Glomerular visceral epithelial cell (primary cell): ENCODE results near the gene CEP41.

Source experiments
- DNase-seq: peaks from one replicate; pipeline ENCODE4 v3.0.0-alpha.2; 2016; ENCODE audit errors: extremely low spot score

The CEP41 gene

GRCh38 chr7:130418306-130418705 is 22.5 kb downstream of the CEP41 start:
- DNase-seq, result no peak

DNA sequence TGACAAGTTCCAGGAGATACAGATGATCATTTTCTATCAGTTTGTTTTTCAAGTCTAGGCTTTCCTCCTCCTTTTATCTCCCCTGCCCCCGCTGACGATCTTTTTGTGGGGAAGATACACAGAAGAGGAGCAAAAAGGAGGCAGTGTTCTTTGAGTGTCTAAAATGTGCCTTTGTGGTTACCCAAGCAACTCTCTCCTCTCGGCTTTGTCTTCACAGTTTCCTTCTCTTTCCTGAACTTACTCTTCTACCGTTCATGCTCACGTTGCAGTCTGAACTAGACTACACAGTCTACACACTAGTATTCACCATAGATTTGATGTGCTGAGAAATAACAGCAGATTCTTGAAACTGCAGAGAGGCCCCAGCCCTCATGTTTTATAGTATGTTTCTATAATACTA is 23.6 kb downstream of the CEP41 start:
- DNase-seq, result no peak

- DNase-seq, result no peak
These were observed 25.8 kb downstream of the CEP41 start for GRCh38 chr7:130415006-130415405.

GRCh38 chr7:130413201-130413600 is 27.6 kb downstream of the CEP41 start:
- DNase-seq, result no peak

- DNase-seq, result no peak
These were observed 29.8 kb downstream of the CEP41 start for GRCh38 chr7:130410868-130411541.

DNA sequence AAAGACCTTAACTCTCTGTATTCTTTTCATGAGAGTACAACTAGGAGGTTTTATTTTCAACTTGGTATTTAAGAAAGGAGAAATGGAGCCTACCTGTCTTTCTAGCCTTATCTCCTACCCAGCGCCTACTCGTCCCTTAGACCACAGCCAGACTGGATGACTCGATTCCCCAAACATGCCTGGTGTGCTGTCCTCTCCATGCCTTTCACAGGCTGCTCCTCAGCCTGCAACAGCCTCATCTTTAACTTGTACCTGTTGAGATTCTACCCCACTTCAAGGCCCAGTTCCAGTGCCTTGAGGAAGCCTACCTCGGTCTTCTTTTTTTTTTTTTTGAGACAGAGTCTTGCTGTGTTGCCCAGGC is 31.1 kb downstream of the CEP41 start:
- DNase-seq, result no peak

DNA sequence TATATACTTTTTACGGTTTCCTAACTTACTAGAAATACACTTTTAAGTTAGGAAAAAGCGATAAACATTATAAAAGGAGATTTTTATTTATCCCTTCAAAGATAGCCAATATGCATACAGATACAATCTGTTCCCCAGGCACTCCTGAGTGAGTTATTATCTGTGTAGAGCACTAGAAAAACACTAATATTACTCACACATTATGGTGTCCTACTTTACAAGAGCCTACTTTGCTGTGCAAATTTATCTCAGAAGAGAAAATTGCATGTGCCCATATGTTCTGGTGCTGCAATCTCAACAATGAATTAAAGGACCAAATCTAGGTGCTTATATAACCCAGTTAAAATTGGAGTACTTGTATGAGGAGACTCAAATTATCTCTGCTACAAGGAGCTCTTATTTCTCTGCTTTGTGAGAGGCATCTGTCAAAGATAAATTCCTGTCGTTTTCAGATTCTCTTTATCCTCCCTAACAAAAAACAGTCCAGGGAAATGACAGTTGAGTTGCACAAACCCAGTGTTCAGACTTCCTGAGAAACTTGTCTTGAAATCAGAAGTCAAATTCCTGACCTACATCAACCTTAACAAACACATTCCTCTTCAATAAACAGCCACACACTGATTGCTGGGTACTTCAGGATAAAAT is 31.6 kb downstream of the CEP41 start:
- no peak for DNase-seq

DNA sequence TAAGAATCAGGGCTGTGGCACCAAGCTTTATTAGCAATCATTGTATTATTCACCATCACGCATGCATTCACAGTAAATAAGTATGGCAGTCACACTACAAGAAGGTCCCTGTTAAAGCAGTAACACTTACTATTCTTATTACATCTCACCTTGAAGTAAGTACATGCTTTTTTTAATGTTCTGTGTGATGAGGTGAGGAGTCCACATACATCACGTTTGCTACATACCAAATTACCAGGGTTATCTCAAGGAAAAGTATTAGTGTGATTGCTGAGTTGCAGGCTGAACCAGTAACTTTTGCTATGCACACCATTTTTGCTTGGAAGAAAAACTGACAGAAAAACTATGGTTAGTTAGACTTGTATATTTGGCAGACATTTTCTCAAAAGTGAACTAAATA is 35.8 kb downstream of the CEP41 start:
- no peak for DNase-seq

GRCh38 chr7:130401578-130401977 is 39.2 kb downstream of the CEP41 start:
- DNase-seq, result no peak

DNA sequence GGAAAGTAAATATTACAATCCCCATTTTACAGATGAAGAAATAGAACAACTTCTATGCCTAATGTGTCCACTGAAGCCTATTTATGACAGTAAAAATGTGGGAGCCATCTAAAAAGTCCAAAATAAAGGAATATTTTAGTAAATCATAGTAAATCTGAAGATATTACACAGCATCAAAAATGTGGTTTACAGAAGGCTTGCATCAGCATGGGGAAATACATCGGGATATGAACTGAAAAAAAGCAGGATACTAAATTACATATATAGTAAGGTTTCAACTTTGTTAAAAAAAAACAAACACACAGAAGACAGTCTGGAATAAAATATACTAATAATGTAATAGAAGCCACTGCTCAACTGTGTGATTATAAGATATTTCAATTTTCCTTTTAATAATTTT is 39.7 kb downstream of the CEP41 start:
- DNase-seq, result no peak

DNA sequence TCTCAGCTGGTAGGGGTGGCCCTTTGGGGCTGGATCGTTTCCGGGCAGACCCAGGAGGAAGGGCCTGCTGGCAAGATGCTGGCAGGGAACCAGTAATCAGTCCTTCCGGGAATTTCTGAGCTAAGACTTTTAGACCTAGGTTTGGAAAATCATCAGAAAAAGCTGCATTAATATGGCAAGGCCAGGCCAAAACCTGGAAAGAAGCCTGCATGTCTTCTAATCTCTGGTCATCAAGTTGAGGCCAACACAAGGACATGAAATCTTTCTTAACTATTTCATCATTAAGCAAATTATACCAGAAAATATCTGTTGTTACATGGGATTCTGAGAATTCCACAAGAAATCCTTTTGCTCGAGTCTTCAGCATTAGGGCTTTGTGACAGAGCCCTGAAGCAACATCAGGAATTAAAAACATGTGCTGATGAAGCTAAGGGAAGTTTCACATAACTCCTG is 40.7 kb downstream of the CEP41 start:
- no peak for DNase-seq

DNA sequence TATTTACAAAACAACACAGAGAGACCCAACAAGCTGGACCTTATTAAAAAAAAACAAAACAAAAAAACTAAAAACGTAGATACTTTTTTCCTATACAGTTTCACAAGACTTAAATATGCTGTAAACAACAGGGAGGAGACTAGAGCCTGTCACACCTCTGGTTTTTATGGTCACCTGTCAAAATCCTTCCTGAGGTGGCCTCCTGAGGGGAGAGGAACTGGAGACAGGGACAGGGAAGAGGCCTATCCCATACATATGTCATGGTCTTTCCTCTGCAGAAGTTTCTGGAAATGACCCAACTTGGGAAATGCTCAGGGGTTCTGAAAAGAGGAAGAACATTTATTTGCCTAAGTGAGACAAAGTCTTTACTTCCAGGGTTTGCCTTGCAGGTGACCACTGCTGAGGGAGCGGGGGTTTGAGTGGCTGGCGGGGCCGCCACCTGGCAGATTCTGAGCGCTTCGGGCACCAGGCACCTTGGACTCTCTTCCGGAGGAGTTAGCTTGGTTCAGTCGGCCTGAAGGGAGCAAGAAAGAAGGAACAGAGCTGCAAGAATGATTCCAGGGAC is 42.2 kb downstream of the CEP41 start:
- no peak for DNase-seq

DNA sequence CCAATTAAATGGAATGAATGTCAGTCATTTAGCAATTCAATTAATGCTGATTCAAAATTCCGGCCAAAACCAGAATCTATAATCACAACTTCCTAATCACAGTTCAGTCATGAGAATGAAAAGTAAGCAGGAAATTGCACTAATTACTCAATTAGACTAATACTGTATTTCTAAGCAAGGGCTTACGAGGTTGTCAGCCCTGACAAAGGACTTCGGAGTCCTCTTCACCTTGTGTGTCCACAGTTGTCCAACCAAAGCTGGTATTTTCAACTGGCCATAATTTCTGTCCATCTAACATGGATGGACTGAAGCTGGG is 43.1 kb downstream of the CEP41 start:
- DNase-seq, result no peak

GRCh38 chr7:130397051-130397757 is 43.6 kb downstream of the CEP41 start:
- no peak for DNase-seq

DNA sequence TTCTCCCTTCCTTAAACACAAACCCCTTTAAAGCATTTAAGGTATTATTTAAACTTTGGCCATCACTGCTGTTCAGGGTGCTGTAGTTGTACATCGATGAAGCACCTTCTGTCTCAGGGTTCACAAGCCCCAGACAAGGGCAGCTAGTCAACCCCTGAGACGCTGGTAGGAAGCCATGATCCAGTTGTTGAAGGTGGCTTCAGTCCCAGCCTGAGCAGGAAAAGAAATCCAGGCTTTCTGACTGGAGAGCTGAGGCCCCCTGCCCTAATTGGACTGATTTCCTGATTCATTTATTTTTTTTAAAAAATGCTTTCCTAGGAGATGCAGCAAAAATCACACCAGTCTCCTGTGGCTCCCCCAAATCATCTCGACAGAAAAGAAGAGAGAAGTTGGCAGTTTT is 44.7 kb downstream of the CEP41 start:
- DNase-seq, result no peak

DNA sequence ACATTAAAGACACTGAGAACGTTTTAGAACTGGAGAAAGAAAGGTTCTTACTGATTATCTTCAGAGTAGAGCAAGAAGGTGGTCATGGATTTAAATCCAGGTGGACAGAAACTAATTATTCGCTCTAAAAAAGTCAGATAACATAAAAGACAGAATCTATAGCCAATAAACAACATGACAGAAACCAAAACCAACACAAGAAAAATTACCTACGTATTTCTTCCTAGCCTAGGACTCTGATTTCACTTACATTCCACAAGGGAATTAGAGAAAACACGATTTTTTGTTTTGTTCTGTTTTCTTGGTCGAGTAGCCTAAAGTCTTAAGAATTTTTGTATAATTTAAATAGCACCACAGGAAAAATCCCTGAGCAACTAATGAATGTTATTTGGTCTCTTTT is 45.4 kb downstream of the CEP41 start:
- DNase-seq, result no peak

DNA sequence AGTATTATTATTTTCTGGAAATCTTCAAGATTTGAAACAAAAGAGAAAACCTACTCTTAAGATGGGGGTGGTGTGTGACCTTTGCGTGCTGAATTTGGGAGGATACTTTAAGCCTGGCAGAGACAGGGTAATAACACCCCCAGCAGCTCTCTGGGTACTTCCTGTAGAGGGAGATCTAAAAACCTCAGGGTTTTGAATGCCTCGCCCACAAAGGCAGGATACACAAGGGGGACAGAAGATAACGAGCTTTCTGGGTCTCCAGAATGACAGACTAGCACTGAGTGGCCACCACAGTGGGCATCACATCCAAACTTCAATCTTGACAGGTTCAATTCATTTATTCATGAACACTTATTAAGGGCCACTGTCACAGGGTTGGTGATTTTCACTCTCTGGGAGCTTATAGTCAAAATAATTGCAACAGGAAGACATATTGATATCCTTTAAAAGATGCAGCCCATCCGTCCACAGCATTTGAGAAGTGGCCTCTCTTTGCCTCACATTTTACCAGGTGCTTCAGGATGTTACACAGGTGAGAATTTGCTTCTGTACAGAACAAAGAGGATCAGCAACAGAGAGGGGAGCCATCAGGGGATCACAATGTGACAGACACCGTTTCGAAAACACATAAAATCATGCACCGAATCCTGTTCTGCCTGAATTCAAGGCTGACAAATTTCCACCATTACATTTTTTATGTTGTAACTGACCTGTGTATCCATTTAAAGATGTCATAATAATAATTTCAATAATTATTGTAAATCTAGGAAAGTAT is 46.2 kb downstream of the CEP41 start:
- no peak for DNase-seq

GRCh38 chr7:130393841-130394411 is 46.9 kb downstream of the CEP41 start:
- DNase-seq, result no peak

DNA sequence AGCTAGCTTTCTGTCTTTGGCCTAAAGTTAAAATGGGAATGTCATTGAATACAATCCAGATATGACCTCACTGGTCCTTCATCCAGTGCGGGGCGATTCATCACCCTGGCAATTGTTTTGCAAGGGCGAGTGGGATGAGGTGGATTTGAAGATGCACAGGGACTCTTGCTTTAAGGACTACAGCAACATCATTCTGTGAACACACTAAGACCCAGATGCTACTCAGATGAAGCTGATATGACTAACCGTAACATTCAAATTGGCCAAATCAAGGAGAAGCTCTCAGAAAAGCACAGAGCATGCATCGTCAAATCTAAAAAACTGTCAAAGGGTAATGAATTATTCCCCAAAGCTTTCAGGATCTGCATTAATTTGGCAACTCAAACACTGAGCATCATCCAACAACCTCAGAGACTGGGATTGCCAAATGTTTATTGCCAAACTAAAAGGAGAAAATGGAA is 47.7 kb downstream of the CEP41 start:
- DNase-seq, result no peak

GRCh38 chr7:130390486-130390885 is 50.3 kb downstream of the CEP41 start:
- no peak for DNase-seq

DNA sequence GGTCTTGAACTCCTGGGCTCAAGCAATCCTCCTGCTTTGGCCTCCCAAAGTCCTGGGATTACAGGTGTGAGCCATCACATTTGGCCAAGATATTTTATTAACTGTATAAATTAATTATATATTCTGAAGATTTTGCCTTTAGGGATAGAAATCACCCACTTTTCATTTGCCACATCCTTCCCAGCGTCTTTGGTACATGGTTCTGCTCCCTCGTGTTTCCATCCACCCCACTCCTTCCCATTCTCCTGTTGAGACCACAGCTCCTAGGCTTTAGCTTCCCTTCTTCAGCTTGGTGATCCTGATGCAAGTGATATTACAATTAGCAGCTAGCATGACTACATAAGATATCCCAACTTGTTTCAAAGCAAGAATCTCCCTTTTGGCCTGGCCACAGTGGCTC is 52.1 kb downstream of the CEP41 start:
- no peak for DNase-seq
